ENCODE measurements around the gene LYZL1.

The LYZL1 gene

GRCh38 chr10:29252811-29253689 lies 35.8 kb upstream of the LYZL1 start:
- FAIRE-seq (no peak), DNase-seq (ENCODE audit: insufficient read length) (no peak)
- TF ChIP-seq TAF1 (IDR thresholded peaks at IDR 0.05; ENCODE audit: borderline replicate concordance, low read depth, low read length) (no peak), POLR2AphosphoS5 (IDR thresholded peaks at IDR 0.05; ENCODE audit: low read depth, low read length) (no peak), POLR2A (IDR thresholded peaks at IDR 0.05; ENCODE audit: low read depth, low read length) (no peak)

GRCh38 chr10:29253690-29254029 lies 35.2 kb upstream of the LYZL1 start:
- no peak for FAIRE-seq
- DNase-seq (ENCODE audit: insufficient read length) = no peak
- TF ChIP-seq TAF1 (IDR thresholded peaks at IDR 0.05; ENCODE audit: borderline replicate concordance, low read depth, low read length) (no peak), POLR2AphosphoS5 (IDR thresholded peaks at IDR 0.05; ENCODE audit: low read depth, low read length) (no peak), POLR2A (IDR thresholded peaks at IDR 0.05; ENCODE audit: low read depth, low read length) (no peak)

GRCh38 chr10:29254123-29255046 lies 34.5 kb upstream of the LYZL1 start:
- TF ChIP-seq TAF1 (IDR thresholded peaks at IDR 0.05; ENCODE audit: borderline replicate concordance, low read depth, low read length) (no peak), POLR2AphosphoS5 (IDR thresholded peaks at IDR 0.05; ENCODE audit: low read depth, low read length) (no peak), POLR2A (IDR thresholded peaks at IDR 0.05; ENCODE audit: low read depth, low read length) (no peak)
- no peak for FAIRE-seq
- no peak for DNase-seq (ENCODE audit: insufficient read length)

- DNase-seq (ENCODE audit: insufficient read length) (no peak), FAIRE-seq (no peak)
- TF ChIP-seq POLR2AphosphoS5 (IDR thresholded peaks at IDR 0.05; ENCODE audit: low read depth, low read length) = no peak
- no peak for TF ChIP-seq TAF1 (IDR thresholded peaks at IDR 0.05; ENCODE audit: borderline replicate concordance, low read depth, low read length)
- TF ChIP-seq POLR2A (IDR thresholded peaks at IDR 0.05; ENCODE audit: low read depth, low read length) = no peak
Measured at GRCh38 chr10:29255104-29255503, 33.8 kb upstream of the LYZL1 start.

GRCh38 chr10:29256019-29256418 lies 32.9 kb upstream of the LYZL1 start:
- FAIRE-seq (no peak), DNase-seq (ENCODE audit: insufficient read length) (no peak)
- TF ChIP-seq TAF1 (IDR thresholded peaks at IDR 0.05; ENCODE audit: borderline replicate concordance, low read depth, low read length) = no peak
- no peak for TF ChIP-seq POLR2A (IDR thresholded peaks at IDR 0.05; ENCODE audit: low read depth, low read length)
- no peak for TF ChIP-seq POLR2AphosphoS5 (IDR thresholded peaks at IDR 0.05; ENCODE audit: low read depth, low read length)

- TF ChIP-seq POLR2A (IDR thresholded peaks at IDR 0.05; ENCODE audit: low read depth, low read length) = no peak
- TF ChIP-seq POLR2AphosphoS5 (IDR thresholded peaks at IDR 0.05; ENCODE audit: low read depth, low read length) = no peak
- TF ChIP-seq TAF1 (IDR thresholded peaks at IDR 0.05; ENCODE audit: borderline replicate concordance, low read depth, low read length) = no peak
- FAIRE-seq = no peak
- no peak for DNase-seq (ENCODE audit: insufficient read length)
Measured at GRCh38 chr10:29256586-29256985, 32.3 kb upstream of the LYZL1 start.

- TF ChIP-seq POLR2AphosphoS5 (IDR thresholded peaks at IDR 0.05; ENCODE audit: low read depth, low read length) = no peak
- TF ChIP-seq TAF1 (IDR thresholded peaks at IDR 0.05; ENCODE audit: borderline replicate concordance, low read depth, low read length) = no peak
- no peak for TF ChIP-seq POLR2A (IDR thresholded peaks at IDR 0.05; ENCODE audit: low read depth, low read length)
- FAIRE-seq (no peak), DNase-seq (ENCODE audit: insufficient read length) (no peak)
Measured at GRCh38 chr10:29257106-29257783, 31.6 kb upstream of the LYZL1 start.

GRCh38 chr10:29257784-29258135 lies 31.1 kb upstream of the LYZL1 start:
- no peak for DNase-seq (ENCODE audit: insufficient read length)
- no peak for FAIRE-seq
- TF ChIP-seq TAF1 (IDR thresholded peaks at IDR 0.05; ENCODE audit: borderline replicate concordance, low read depth, low read length) = no peak
- no peak for TF ChIP-seq POLR2A (IDR thresholded peaks at IDR 0.05; ENCODE audit: low read depth, low read length)
- no peak for TF ChIP-seq POLR2AphosphoS5 (IDR thresholded peaks at IDR 0.05; ENCODE audit: low read depth, low read length)

- no peak for DNase-seq (ENCODE audit: insufficient read length)
- TF ChIP-seq TAF1 (IDR thresholded peaks at IDR 0.05; ENCODE audit: borderline replicate concordance, low read depth, low read length) (no peak), POLR2AphosphoS5 (IDR thresholded peaks at IDR 0.05; ENCODE audit: low read depth, low read length) (no peak)
- FAIRE-seq = no peak
Measured at GRCh38 chr10:29259498-29259897, 29.4 kb upstream of the LYZL1 start.

- no peak for TF ChIP-seq POLR2A (IDR thresholded peaks at IDR 0.05; ENCODE audit: low read depth, low read length)
- no peak for TF ChIP-seq TAF1 (IDR thresholded peaks at IDR 0.05; ENCODE audit: borderline replicate concordance, low read depth, low read length)
- no peak for TF ChIP-seq POLR2AphosphoS5 (IDR thresholded peaks at IDR 0.05; ENCODE audit: low read depth, low read length)
- no peak for DNase-seq (ENCODE audit: insufficient read length)
- FAIRE-seq = no peak
Measured at GRCh38 chr10:29263506-29263905, 25.4 kb upstream of the LYZL1 start.

- no peak for DNase-seq (ENCODE audit: insufficient read length)
- TF ChIP-seq POLR2A (IDR thresholded peaks at IDR 0.05; ENCODE audit: low read depth, low read length) (no peak), TAF1 (IDR thresholded peaks at IDR 0.05; ENCODE audit: borderline replicate concordance, low read depth, low read length) (no peak), POLR2AphosphoS5 (IDR thresholded peaks at IDR 0.05; ENCODE audit: low read depth, low read length) (no peak)
- FAIRE-seq = no peak
Measured at GRCh38 chr10:29265210-29265768, 23.6 kb upstream of the LYZL1 start.
